Stimulated activated memory B cell treated with anti-CD40 and anti-IgM and Interleukin-4, amounts not matched to agents 10 μg/mL and 1 μg/mL and 100 μg/mL, for 72 hours (primary cell): ENCODE measurements around the gene OR6F1.
"Not testable (repeated sequence)": the region's sequence is repeated elsewhere in the genome, so short reads cannot be mapped to it uniquely, and the experiment has no call there.

Experiments
- ATAC-seq: fragments of 150-1000 bp; cut with Tn5 transposase; 2 replicates; pipeline ENCODE4 v1.10.0; 2021
- H3K27ac Mint-ChIP-seq: one replicate; pipeline ENCODE4 v1.8.0; 2022; ENCODE audit warnings: mild to moderate bottlenecking, mixed read lengths
- H3K27me3 Mint-ChIP-seq: one replicate; pipeline ENCODE4 v1.8.0; 2022; ENCODE audit warnings: mixed read lengths
- H3K36me3 Mint-ChIP-seq: one replicate; pipeline ENCODE4 v1.8.0; 2022; ENCODE audit warnings: mixed read lengths
- H3K4me1 Mint-ChIP-seq: one replicate; pipeline ENCODE4 v1.8.0; 2022; ENCODE audit warnings: mixed read lengths
- H3K4me3 Mint-ChIP-seq: one replicate; pipeline ENCODE4 v1.8.0; 2022; ENCODE audit warnings: mild to moderate bottlenecking, moderate library complexity, mixed read lengths
- H3K9me3 Mint-ChIP-seq: one replicate; pipeline ENCODE4 v1.8.0; 2022; ENCODE audit warnings: mixed read lengths

The OR6F1 gene

GRCh38 chr1:247716546-247716945, at the start of gene OR6F1:
TSS of gene OR6F1 (minus strand) at chr1:247716646. CDS start at chr1:247712755, 3,891 bp downstream.
- H3K36me3 Mint-ChIP-seq: no peaks in the 10 kb centered on the region
- no peak for ATAC-seq
- no peak within 1 kb of the TSS for H3K4me3 Mint-ChIP-seq
- H3K27ac Mint-ChIP-seq: no peak within 1 kb of the TSS
- no peaks in the 10 kb centered on the region for H3K9me3 Mint-ChIP-seq
- no peaks in the 10 kb centered on the region for H3K4me1 Mint-ChIP-seq
- no peaks in the 10 kb centered on the region for H3K27me3 Mint-ChIP-seq

DNA sequence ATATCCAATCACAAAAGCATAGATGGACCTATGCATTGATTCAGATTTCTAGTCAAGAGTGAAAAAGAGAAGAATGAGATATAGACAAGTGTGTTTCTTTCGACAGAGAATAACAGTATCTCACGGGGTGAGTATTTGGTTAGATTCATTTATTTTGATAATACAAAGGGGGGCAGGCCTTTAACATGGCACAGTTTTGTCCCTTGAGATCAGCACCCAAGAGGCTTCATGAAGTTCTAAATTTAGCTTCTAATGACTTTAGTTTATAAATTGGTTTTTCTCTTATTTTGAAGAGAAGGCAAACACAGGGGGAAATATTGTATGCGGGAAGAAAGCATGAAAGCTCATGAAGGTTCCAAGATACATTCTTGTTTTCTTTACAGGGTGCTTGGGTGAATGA, 44.0 kb upstream of the OR6F1 start, which contains the start of gene OR1C1:
Gene OR1C1 (minus strand): TSS at position 101 of the 400 bp plus-strand sequence. CDS start 2,150 bp downstream, outside the sequence.
- Mint-ChIP-seq H3K36me3 (no peaks in the 10 kb centered on the region), H3K4me3 (no peak within 1 kb of the TSS), H3K9me3 (no peaks in the 10 kb centered on the region), H3K27me3 (no peaks in the 10 kb centered on the region), H3K27ac (no peak within 1 kb of the TSS), H3K4me1 (no peaks in the 10 kb centered on the region)
- ATAC-seq: no peak

DNA sequence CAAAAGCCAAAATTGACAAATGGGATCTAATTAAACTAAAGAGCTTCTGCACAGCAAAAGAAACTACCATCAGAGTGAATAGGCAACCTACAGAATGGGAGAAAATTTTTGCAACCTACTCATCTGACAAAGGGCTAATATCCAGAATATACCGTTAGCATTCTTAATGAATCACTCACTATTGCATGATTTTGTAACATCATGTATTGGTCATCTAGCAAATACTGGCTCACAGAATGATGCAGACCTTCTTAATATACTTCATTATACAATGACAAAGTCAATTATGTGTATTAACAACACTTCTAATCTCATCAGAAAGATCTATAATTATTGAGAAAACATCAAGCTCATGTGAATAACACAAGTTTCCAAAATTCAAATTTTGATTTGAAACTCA, 37.9 kb upstream of the OR6F1 start:
- not testable (repeated sequence) for H3K36me3 Mint-ChIP-seq, H3K27ac Mint-ChIP-seq, ATAC-seq, H3K27me3 Mint-ChIP-seq, H3K4me3 Mint-ChIP-seq, H3K4me1 Mint-ChIP-seq
- H3K9me3 Mint-ChIP-seq: peaks cover 19% of the 10 kb centered on the region

- peaks cover 16% of the 10 kb centered on the region for H3K9me3 Mint-ChIP-seq
- H3K27me3 Mint-ChIP-seq: no peaks in the 10 kb centered on the region
- no peak overlapping the region for H3K27ac Mint-ChIP-seq
- H3K4me1 Mint-ChIP-seq: no peaks in the 10 kb centered on the region
- no peak overlapping the region for H3K4me3 Mint-ChIP-seq
- ATAC-seq: peak; percentile 27
- no peaks in the 10 kb centered on the region for H3K36me3 Mint-ChIP-seq
Measured at GRCh38 chr1:247749870-247750269, 33.4 kb upstream of the OR6F1 start.

DNA sequence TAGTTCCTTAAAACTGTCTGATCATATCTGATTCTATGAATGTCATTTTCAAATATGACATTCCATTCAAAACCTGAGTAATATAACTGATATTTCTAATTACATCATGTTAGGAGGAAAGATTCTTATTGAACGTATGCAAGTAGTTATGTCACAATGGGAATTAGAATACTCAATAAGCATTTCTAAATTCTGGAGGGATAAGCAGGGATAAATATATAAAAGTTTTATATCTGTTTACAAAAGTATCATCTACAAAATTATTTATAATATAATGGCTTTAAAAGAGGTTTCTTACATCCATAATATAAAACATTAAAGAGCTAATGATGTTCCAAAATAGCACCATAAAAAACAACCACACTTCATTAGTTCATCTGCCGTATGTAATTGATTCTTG, 31.6 kb upstream of the OR6F1 start, which contains the start of gene OR14A2:
Gene OR14A2 (minus strand): TSS at position 101 of the 400 bp plus-strand sequence.
- no peak for ATAC-seq
- Mint-ChIP-seq H3K4me3 (no peak within 1 kb of the TSS), H3K4me1 (no peaks in the 10 kb centered on the region), H3K27me3 (no peaks in the 10 kb centered on the region), H3K36me3 (no peaks in the 10 kb centered on the region), H3K27ac (no peak within 1 kb of the TSS), H3K9me3 (peaks cover 15% of the 10 kb centered on the region)

- ATAC-seq: no peak
- H3K4me3 Mint-ChIP-seq: no peak overlapping the region
Measured at GRCh38 chr1:247747616-247748015, 31.2 kb upstream of the OR6F1 start.

DNA sequence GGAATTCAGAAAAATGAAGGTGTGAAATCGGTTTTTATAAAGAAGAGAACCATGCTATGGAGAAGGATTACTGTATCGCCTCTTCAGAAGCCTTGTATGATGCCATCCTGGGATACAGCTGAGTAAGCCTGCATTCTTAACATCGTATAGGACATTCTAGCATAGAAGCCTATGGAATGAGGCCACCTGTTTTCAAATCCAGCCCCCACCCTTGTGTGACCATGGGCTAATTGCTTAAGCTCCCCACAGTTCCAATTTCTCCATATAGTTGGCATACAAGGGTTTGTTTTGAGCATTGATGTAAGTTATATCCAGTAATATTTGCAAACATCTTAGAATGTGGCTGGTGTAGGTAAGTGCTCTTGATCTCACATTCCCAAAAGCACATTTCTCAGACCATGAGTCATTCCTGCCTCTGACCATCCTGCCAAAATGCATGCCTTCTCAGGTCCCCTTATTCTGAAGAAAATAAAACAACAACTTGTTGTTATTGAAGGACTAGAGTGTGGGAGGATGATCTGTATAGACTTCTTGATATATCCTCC, 30.0 kb upstream of the OR6F1 start:
- Mint-ChIP-seq H3K9me3 (peaks cover 10% of the 10 kb centered on the region), H3K4me1 (no peaks in the 10 kb centered on the region), H3K27me3 (no peaks in the 10 kb centered on the region), H3K4me3 (no peak overlapping the region), H3K27ac (no peak overlapping the region), H3K36me3 (no peaks in the 10 kb centered on the region)
- ATAC-seq: no peak

More at GRCh38 chr1:247747616-247748015, 31.2 kb upstream of the OR6F1 start:
- Mint-ChIP-seq H3K27me3 (no peaks in the 10 kb centered on the region), H3K36me3 (no peaks in the 10 kb centered on the region), H3K4me1 (no peaks in the 10 kb centered on the region), H3K9me3 (peaks cover 15% of the 10 kb centered on the region), H3K27ac (no peak overlapping the region)

GRCh38 chr1:247742215-247742760, 25.8 kb upstream of the OR6F1 start:
- not testable (repeated sequence) for ATAC-seq, H3K4me3 Mint-ChIP-seq

GRCh38 chr1:247741756-247742155, 25.3 kb upstream of the OR6F1 start:
- no peaks in the 10 kb centered on the region for H3K4me1 Mint-ChIP-seq
- H3K9me3 Mint-ChIP-seq: no peaks in the 10 kb centered on the region
- H3K27me3 Mint-ChIP-seq: no peaks in the 10 kb centered on the region
- H3K36me3 Mint-ChIP-seq: no peaks in the 10 kb centered on the region
- ATAC-seq: no peak
- no peak overlapping the region for H3K27ac Mint-ChIP-seq
- H3K4me3 Mint-ChIP-seq: no peak overlapping the region

More at GRCh38 chr1:247742215-247742760, 25.8 kb upstream of the OR6F1 start:
- H3K4me1 Mint-ChIP-seq, H3K9me3 Mint-ChIP-seq, H3K27me3 Mint-ChIP-seq, H3K27ac Mint-ChIP-seq, H3K36me3 Mint-ChIP-seq: not testable (repeated sequence)

- Mint-ChIP-seq H3K27me3 (no peaks in the 10 kb centered on the region), H3K36me3 (no peaks in the 10 kb centered on the region)
Measured at GRCh38 chr1:247740721-247741120, 24.3 kb upstream of the OR6F1 start.

DNA sequence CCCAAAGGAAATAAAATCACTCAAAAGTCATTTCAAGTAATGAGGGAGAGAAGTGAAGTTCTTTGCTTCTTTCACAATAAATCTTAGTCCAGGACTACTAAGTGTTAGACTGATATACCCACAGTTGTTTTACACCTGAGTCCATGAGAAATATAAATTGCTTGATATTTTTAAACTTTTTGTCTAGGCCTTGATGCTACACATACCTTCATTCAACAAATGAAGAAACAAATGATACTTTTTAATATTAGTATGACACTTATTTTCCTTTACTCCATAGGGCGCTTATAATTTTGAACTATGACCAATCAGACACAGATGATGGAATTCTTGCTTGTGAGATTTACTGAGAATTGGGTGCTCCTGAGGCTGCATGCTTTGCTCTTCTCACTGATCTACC, 21.9 kb upstream of the OR6F1 start, which contains the start of gene OR14K1:
Gene OR14K1 (plus strand): TSS at position 301 of the 400 bp plus-strand sequence. CDS start 0 bp downstream, at position 301.
- Mint-ChIP-seq H3K9me3 (no peaks in the 10 kb centered on the region), H3K4me3 (no peak within 1 kb of the TSS), H3K27me3 (peaks cover 8% of the 10 kb centered on the region), H3K27ac (no peak within 1 kb of the TSS), H3K4me1 (no peaks in the 10 kb centered on the region), H3K36me3 (no peaks in the 10 kb centered on the region)
- no peak for ATAC-seq

More at GRCh38 chr1:247740721-247741120, 24.3 kb upstream of the OR6F1 start:
- Mint-ChIP-seq H3K4me3 (no peak overlapping the region), H3K27ac (no peak overlapping the region), H3K9me3 (no peaks in the 10 kb centered on the region), H3K4me1 (no peaks in the 10 kb centered on the region)
- ATAC-seq: no peak

GRCh38 chr1:247721222-247721621, 4.8 kb upstream of the OR6F1 start:
- Mint-ChIP-seq H3K9me3 (no peaks in the 10 kb centered on the region), H3K36me3 (no peaks in the 10 kb centered on the region), H3K27ac (no peak overlapping the region), H3K4me3 (no peak overlapping the region), H3K4me1 (no peaks in the 10 kb centered on the region), H3K27me3 (no peaks in the 10 kb centered on the region)
- no peak for ATAC-seq

DNA sequence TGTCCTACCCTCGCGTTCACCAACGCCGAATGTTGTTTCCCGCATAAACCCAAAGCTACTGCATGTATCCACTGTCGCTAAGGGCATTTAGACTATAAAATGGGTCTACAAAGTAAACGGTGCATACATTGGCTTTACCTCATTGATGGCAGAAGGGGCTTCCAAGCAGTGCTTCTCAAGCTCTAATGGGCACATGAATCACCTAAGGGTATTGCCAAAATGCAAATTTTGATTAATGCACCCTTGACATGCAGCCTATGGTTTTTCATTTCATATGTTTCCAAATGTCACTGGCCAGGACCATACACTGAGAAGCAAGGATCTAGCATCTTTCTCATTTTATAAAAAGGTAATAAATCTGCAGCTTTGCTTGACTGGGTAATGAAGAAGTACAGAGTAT, 2.7 kb downstream of the OR6F1 start:
- Mint-ChIP-seq H3K4me1 (no peaks in the 10 kb centered on the region), H3K27ac (no peak overlapping the region), H3K27me3 (no peaks in the 10 kb centered on the region), H3K4me3 (no peak overlapping the region), H3K9me3 (no peaks in the 10 kb centered on the region), H3K36me3 (no peaks in the 10 kb centered on the region)
- no peak for ATAC-seq

DNA sequence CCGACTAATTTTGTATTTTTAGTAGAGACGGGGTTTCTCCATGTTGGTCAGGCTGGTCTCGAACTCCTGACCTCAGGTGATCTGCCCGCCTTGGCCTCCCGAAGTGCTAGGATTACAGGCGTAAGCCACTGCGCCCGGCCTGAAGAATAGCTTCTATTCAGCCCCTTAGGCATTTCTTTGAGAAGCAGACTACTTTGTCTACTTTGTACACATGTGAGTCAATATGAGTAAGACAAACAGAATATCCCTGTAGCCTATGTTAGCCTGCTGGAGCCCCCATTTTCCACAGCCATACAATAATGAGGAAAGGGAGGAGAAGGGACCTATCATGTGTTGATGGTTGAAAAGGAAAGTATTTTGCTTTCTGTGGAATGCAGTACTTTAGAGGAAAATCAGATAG, 5.8 kb downstream of the OR6F1 start:
- not testable (repeated sequence) for H3K4me1 Mint-ChIP-seq, H3K27ac Mint-ChIP-seq, H3K9me3 Mint-ChIP-seq, ATAC-seq, H3K36me3 Mint-ChIP-seq, H3K27me3 Mint-ChIP-seq, H3K4me3 Mint-ChIP-seq

- Mint-ChIP-seq H3K36me3 (no peaks in the 10 kb centered on the region), H3K9me3 (no peaks in the 10 kb centered on the region), H3K27me3 (no peaks in the 10 kb centered on the region), H3K4me3 (no peak overlapping the region), H3K4me1 (no peaks in the 10 kb centered on the region), H3K27ac (no peak overlapping the region)
- ATAC-seq: no peak
Measured at GRCh38 chr1:247701338-247701737, 15.1 kb downstream of the OR6F1 start.

DNA sequence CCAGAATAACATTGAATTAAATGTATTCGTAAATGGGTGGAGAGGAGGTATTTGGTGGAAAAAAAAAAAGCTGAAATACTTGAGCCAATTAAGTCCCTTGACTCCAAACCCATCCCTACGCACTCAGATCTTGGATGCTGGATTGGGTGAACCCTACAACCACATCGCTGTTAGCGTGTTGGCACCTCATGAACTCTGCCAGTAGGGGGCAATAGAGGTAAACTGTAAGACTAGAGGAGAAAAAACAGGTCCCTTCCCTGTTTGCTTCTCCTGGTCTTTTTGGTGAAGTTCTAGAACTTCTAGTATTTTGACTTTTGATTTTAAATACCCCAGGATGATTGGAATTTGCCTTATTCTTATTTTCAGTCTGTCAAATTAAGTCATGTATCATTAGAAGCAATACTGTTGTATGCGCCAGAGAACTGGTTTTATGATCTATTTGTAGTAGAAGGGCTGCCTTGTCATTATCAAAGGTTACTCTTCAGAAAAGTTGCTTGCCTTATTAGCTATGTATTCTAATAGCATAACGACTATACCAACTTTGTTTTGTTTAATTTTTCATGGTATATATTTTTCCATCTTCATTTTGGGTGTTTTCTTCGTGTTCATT, 35.1 kb downstream of the OR6F1 start:
- Mint-ChIP-seq H3K4me3 (no peak overlapping the region), H3K27me3 (peaks cover 8% of the 10 kb centered on the region), H3K9me3 (no peaks in the 10 kb centered on the region), H3K36me3 (no peaks in the 10 kb centered on the region), H3K27ac (no peak overlapping the region), H3K4me1 (no peaks in the 10 kb centered on the region)
- no peak for ATAC-seq
